Stimulated activated CD4-positive, alpha-beta T cell treated with anti-CD3 and anti-CD28 coated beads, Interleukin-4, amount 100 ng/mL, for 4 hours (primary cell): ENCODE data around the gene NUDT1.
A peak's percentile ranks its signal among the peaks of the same experiment; 100 is the strongest.

ENCODE experiments used
- DNase-seq, 2 experiments: peaks; one replicate each; pipeline ENCODE4 v3.0.0-alpha.2; 2020

NUDT1 gene

GRCh38 chr7:2205036-2205780, 36.8 kb upstream of the NUDT1 start:
- DNase-seq: no peak

- DNase-seq: no peak
Observed at GRCh38 chr7:2208712-2209111, 33.3 kb upstream of the NUDT1 start.

GRCh38 chr7:2209146-2209960, 32.7 kb upstream of the NUDT1 start:
- DNase-seq: peak; percentile 27 to 39

DNA sequence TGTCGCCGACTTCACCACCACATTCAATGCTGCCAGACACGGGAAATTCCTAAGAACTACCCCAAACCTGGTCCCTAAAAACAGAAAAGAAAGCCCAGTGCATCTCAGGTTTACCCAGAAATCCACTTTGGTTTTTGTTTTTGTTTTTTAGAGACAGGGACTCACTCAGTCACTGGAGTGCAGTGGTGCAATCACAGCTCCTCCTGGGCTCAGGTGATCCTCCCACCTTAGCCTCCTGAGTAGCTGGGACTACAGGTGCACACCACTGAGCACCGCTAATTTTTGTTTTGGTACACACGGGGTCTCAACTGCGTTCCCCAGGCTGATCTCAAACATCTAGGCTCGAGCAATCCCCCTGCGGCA, 32.1 kb upstream of the NUDT1 start:
- DNase-seq: no peak

- DNase-seq: no peak
Observed at GRCh38 chr7:2210551-2211258, 31.3 kb upstream of the NUDT1 start.

DNA sequence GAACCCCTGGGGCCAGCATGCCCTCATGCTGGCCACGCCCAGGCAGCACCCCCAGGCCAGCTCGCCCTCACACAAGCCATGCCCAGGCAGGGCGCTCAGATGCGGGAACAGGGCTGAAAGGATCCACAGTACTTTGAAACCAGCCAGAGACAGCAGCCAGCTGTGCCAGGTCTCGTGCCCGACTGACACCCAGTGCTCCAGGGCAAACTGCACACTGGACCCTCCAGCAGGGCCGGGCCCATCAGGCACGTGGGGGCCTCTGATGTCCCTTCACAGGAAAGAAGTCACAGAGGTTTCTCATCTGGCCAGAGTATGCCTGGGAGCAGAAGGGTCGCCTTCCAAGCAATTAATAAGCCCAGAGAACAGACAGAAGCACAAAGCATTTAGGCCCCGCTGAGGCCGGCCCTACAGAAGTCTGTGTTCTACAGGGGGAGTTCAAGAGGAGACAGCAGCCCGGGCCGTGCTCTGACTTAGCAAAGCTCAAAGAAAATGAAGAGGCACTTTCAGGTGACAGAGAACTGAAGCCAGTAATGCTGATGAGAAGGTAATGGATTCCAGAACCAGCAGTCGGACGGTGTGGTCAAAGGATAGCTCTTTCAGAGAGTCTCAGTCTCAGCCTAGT, 30.7 kb upstream of the NUDT1 start:
- DNase-seq: no peak

- DNase-seq: no peak
Observed at GRCh38 chr7:2211926-2212325, 30.1 kb upstream of the NUDT1 start.

- no peak for DNase-seq
Observed at GRCh38 chr7:2212906-2213305, 29.1 kb upstream of the NUDT1 start.

GRCh38 chr7:2213551-2214215, 28.3 kb upstream of the NUDT1 start:
- no peak for DNase-seq

- no peak for DNase-seq
Observed at GRCh38 chr7:2214636-2215035, 27.4 kb upstream of the NUDT1 start.

GRCh38 chr7:2215851-2216250, 26.2 kb upstream of the NUDT1 start:
- no peak for DNase-seq

- DNase-seq: no peak
Observed at GRCh38 chr7:2217206-2217605, 24.8 kb upstream of the NUDT1 start.

GRCh38 chr7:2217716-2218443, 24.1 kb upstream of the NUDT1 start:
- DNase-seq: no peak

DNA sequence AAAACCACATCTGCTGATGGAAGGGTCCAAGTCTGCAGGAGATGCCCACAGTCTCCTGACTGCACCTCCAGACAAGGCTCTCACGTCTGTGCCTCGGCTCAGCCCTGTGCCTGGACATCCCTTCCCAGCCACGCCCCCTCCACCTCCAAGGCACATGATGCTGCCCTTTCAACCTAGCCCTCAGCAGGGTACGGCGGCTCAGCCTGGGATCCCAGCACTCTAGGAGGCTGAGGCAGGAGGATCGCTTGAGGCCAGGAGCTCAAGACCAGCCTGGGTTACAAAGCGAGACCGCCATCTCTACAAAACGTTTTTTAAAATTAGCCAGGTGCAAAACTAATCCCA, 23.6 kb upstream of the NUDT1 start:
- no peak for DNase-seq

DNA sequence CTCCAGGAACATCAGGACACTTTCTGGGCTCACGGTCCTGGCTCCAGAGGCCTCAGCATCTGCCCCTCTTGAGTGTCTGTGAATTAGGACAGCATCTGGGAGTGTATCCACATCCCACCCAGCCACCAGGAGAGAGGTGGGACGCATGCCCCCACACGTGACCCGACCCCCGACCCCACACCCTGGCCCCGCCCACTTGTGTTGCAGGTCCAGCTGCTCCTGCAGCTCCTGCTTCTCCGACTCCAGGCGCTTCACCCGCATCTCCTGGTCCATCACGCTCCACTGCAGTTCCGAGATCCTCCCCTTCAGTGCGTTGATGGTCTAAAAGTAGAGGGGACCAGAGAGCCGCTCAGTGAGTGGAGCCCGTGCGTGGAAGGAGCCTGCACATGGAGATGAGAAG, 22.9 kb upstream of the NUDT1 start:
- DNase-seq: no peak

- DNase-seq: no peak
Observed at GRCh38 chr7:2219606-2220005, 22.4 kb upstream of the NUDT1 start.

- DNase-seq: no peak
Observed at GRCh38 chr7:2220030-2220429, 22.0 kb upstream of the NUDT1 start.

GRCh38 chr7:2220506-2220905, 21.5 kb upstream of the NUDT1 start:
- DNase-seq: no peak

- no peak for DNase-seq
Observed at GRCh38 chr7:2220954-2221353, 21.1 kb upstream of the NUDT1 start.

DNA sequence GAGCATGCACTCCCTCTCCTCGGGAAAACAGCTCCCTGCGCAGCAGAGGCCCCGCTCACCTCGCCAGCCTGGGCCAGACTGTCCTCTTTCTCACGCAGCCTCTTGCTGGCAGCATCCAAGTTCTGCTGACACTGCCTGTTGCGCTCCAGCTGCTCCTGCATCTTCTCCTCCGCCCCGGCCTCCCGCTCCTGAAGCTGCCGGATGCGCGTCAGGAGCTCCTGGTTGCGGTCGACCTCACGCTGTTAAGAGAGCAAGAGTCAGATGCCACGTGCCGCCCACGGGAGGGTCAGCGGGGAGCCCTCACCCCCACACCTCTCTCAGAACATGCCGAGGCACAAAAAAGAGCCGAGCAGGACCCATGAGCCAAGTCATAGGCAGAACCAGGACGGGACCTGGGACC, 19.5 kb upstream of the NUDT1 start:
- DNase-seq: no peak

DNA sequence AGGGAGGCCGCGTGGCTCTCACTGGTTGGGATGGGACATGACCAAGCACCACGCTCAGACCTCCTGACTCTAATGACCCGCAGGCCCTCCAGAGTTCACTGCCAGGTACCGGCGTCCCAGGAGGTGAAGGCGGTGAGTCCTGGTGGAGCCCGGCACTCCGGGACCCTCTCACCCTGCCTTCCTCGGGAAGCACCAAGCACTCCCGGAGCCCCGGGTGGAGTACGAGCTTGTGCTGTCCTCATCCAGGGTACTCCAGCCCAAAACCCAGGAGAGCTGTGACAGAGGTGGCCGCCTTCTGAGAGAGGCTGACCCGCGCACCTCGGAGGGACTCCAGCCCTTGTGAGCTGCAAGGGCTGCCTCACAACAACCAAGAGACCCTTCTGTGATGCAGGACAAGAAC, 18.7 kb upstream of the NUDT1 start:
- no peak for DNase-seq

- no peak for DNase-seq
Observed at GRCh38 chr7:2224491-2224928, 17.5 kb upstream of the NUDT1 start.
